ENCODE measurements around the gene REPS2.
"Not testable (repeated sequence)": the region's sequence is repeated elsewhere in the genome, so short reads cannot be mapped to it uniquely, and the experiment has no call there.

REPS2 gene

DNA sequence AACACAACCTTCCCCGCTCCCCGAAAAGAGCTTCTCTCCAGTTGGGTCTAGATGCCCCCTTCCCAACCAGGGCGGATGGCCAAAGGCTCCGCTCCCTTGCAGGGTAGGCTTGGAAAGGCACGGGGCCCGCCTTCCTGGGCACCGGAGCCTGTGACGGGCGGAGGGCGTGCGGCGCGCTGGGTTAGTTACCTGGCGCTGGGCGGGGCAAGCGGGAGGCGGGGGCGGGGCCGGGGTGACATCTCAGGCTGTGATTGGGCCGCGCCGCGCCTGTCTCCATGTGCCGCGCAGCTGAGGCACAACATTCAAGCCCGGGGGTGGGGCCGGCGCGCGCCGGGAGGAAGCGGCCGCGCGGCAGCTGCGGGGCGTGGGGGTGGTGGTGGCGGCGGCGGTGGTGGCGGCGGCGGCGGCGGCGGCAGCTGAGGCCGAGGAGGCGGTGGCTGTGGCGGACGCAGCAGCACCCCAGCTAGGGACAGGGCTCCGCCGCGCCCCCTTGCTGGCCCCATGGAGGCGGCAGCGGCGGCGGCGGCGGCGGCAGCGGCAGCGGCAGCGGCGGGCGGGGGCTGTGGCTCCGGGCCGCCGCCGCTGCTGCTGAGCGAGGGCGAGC is at the start of gene REPS2:
REPS2 (plus strand) TSS at position 298 of the 604 bp plus-strand sequence; CDS start at position 502, 204 bp downstream.
- peak; percentile 65 for DNase-seq

DNA sequence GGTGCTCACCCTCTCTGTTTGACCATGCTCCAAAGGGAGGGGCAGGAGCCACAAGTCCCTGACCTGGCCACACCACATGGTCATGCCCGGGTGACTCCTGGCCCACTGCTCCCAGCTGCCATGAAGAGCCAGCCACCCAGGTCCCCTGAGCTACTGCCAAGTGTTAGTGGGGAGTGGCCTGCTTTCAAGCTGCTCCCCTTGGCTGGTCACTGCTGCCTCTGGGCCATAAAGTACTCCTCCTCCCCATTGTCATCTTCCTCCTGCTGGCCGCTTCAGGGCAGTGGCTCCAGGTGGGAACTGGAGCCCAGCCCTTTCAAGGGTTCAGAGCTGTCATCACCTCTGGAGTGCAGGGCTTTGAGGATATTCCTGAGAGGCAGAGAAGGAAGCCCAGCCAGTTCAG is 49.0 kb upstream of the REPS2 start:
- no peak for DNase-seq

DNA sequence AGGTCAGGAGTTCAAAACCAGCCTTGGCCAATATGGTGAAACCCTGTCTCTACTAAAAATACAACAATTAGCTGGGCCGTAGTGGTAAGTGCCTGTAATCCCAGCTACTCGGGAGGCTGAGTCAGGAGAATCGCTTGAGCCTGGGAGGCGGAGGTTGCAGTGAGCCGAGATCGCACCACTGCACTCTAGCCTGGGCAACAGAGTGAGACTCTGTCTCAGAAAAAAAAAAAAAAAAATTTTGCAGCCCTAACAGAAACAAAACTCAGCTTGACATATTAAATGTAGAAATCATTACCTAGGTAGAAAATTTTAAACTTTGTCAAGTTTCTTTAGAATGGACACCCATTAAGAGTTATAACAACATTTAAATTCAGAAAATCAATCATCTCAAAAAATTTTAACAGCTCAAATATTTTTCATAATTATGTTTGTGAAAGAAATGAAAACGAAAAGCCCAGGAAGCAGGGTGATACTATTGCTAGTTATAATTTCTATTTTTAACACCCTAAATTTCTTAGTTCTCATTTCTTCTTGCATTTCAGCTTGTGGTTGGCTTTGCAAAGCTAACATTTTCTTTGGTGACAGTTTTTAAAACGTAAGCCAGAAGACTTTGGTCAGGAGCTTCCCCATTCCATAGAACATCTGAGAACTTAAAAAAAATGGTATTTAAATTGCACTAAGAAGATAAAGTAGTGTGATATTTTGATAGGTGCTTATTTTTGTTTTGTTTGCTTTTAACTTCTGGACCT is 43.0 kb upstream of the REPS2 start:
- no peak for DNase-seq

DNA sequence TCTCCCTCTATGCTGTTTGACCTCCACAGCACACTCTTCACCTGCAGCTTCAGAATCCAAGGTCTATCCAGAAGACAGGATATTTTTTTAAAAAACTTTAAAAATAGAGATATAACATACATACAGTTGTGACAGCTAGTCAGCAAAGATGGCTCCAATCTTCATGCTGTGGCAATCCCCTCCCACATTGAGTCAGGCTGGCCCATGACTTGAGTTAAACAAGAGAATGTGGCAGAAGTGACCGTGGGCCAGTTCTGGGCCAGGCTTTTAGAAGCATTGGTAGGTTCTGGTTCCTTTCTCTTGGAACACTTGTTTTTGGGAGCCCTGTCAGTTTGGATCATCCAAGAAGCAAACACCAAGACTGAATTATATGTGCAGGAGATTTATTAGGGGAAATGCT is 36.1 kb upstream of the REPS2 start:
- DNase-seq, result no peak

DNA sequence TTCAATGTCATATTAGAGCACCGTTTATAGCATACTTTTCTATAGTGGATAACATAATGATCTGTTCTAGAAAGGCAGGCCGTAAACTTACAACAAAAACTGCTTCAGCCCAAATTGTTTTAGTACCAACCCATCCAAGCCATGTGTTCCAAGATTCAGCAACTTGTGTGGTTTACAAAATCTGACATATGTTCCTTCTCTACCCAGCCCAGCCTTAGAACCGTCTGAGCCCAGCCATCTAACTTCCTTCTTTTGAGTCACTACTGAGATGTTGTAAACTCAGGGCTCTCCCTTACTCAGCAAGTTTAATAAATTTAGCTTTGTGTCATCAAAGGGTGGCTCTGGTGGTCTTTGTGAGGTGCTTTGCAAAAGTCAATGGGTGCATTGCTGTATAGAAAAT is 32.4 kb upstream of the REPS2 start:
- no peak for DNase-seq

DNA sequence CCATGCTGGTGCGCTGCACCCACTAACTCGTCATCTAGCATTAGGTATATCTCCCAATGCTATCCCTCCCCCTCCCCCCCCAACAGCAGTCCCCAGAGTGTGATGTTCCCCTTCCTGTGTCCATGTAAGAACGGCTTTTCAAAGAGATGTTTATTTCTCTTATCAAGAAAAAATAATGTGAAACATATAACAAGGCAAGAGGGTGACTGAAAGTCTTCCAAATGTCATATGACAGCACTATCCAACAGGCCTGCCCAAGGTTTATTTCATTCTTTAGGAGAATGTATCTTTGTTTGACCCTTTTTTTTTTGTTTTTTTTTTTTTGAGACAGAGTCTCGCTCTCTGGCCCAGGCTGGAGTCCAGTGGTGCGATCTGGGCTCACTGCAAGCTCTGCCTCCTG is 29.9 kb upstream of the REPS2 start:
- no peak for DNase-seq

DNA sequence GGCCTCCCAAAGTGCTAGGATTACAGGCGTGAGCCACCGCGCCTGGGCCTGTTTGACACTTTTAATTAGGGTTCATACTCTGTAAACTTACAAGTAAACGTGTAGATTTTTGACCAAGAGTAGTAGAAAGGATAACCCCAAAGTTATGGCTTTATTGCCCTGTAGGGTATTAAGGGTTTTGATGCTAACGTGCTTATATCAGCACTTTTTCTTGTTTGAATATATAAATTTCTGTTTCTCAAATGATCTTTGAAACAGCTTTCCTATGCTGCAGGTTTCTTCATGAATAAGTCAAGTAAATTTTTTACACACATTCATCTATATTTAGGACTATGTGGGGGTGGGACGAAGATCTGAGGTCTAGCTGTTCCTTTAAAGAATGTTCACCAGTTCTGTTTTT is 29.3 kb upstream of the REPS2 start:
- DNase-seq, result no peak

DNA sequence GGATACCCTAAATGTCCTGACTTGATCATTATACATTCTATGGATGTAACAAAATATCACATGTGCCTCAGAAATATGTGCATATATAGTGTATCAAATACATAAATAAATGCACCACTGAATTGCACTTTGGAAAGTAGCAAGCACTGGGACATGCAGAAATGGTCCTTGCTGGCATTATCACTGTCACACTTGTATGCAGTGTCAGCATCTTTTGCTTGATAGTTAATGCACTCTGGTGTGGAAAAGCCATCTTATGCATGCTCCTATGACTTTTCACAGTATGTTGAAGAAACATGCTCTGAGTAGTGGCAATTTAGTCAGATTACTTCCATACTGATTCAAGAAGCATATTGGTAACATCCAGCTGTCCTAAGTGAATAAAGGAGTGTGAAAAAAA is 27.5 kb upstream of the REPS2 start:
- DNase-seq, result no peak

DNA sequence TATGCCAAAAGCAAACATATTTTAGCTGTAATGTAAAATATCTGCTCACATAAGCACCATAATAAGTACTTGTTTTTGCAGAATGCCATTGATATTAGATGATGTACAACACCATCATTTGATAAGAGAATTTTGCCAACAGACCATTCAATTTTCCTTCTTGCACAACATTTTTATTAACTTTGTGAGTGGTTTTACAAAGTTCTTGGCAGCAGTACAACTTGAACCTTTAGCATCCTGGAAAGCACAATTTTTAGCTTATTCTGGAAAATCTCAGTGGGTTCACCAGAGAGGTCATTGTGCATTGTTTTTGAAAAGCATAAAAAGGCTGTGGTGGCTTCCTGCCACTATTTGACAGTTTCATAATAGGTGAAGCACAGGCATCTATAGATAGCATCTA is 26.4 kb upstream of the REPS2 start:
- no peak for DNase-seq

DNA sequence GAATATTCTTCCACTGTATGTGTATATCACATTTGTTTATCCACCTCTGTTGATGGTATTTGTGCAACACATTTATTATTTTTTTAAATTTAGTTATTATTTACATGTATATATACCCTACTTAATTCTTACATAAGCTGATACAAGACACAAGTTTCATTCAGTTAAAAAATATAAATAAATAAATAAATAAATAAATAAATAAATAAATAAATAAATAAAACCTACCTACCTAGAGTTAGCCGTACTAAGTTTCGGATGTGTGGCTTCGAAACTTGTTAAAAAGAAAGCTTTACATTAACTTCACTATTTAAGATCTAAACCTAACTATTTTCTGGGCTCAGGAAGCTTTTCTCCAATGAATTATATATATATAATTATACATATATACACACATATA is 23.3 kb upstream of the REPS2 start:
- DNase-seq, result no peak

DNA sequence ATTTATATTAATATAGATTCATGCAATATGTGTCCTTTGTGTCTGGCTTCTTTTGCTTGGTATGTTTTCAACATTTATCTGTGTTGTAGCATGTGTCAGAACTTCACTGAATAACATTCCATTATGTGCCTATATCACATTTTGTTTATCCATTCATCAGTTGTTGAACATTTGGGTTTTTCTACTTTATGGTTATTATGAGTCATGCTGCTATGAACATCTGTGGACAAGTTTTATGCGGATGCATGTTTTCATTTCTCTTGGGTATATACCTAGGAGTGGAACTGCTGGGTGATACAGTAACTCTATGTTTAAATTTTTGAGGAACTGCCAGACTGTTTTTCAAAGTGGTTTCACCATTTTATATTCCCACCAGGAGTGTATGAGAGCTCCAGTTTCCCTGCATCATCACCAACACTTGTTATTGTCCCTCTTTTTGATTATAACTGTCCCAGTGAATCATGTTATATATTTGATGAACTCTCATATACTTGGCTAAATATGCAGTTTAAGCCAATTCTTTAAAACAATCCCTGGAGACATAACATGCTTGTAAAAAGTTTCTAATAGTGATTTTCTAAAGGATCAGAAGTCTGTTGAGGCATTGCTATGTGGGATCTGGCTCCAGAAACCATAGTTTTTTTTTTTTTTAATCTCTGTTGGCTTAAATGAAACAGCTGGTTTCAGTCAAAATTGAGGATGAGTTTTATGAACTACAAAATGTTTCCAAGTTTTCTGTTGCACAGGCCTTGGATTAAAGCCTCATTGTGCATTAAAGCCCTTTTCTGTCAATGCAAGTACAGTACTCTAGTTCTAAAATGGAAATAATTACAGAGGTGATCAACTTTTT is 21.6 kb upstream of the REPS2 start:
- DNase-seq, result no peak

DNA sequence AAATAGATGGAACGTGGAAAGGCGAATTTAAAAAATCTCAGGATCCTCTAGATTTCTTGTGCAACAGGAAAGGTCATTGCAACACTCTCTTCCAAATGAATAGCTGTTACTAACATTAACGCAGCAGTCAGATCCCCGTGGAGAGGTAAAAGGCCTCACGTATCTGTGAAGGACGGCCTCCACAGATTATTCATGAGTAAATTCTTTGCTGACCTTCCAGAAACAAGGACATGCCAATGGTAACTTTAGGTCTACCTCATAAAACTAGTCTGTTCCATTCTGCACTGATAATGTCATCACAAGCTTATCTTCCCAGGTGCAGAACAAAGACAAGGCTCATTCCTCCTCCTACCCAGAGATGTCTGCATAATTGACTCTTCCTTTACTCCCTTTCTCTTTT is 16.1 kb upstream of the REPS2 start:
- DNase-seq, result no peak

DNA sequence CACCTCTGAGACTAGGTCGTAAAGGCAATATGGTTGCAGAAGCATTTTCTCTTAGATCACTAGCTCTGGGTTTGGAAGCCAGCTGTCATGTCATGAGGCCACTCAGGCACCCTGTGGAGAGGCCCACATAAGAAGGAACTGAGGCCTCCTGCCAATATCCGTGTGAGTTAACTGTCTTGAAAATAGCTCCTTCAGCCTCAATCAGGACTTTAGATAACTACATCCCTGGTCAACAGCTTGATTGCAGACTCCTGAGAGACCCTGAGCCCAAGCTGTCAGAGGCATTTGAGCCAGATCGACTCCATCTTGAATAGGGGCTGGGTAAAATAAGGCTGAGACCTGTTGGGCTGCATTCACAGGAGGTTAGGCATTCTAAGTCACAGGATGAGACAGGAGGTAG is 15.1 kb upstream of the REPS2 start:
- no peak for DNase-seq

DNA sequence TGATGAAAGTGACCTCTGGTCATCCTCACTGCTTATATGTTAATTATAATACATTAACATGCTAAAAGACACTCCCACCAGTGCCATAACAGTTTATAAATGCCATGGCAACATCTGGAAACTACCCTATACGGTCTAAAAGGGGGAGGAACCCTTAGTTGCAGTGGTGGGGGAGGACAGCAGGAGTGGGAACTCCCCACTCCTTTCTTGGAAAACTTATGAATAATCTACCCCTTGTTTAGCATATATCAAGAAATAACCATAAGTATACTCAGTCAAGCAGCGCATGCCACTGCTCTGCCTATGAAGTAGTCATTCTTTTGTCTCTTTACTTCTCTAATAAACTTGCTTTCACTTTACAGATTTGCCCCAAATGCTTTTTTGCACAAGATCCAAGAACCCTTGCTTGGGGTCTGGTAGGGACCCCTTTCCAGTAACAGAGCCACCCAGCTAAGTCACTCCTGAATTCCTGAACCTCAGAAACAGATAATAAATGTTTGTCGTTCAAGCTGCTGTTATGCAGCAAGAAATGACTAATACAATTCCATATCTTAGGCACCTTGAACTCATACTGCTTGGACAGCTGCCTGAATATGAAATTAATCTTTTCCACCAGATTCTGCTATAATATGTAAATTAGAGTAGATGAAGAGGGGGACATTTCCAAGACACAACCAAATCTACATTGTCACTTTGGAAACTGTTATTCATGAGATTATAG is 14.4 kb upstream of the REPS2 start:
- DNase-seq, result no peak

DNA sequence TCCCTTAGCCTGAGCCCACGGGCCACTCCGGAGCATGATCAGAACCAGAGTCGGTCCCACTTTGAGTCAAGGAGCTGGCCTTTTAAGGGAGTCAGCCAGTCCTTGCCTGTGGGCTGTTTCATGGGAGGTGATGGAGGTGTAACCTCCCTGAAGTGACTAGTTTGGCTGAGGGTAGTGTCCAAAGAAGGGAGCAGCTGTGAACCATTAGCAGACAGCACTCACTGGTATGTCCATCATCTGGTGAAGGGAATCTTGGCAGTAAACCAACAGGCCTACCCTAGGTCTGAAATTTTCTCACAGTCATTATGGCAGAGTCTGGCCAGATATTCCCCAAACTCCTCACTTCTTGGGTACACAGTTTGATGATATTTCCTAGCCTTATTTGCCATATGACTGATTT is 12.3 kb upstream of the REPS2 start:
- no peak for DNase-seq

DNA sequence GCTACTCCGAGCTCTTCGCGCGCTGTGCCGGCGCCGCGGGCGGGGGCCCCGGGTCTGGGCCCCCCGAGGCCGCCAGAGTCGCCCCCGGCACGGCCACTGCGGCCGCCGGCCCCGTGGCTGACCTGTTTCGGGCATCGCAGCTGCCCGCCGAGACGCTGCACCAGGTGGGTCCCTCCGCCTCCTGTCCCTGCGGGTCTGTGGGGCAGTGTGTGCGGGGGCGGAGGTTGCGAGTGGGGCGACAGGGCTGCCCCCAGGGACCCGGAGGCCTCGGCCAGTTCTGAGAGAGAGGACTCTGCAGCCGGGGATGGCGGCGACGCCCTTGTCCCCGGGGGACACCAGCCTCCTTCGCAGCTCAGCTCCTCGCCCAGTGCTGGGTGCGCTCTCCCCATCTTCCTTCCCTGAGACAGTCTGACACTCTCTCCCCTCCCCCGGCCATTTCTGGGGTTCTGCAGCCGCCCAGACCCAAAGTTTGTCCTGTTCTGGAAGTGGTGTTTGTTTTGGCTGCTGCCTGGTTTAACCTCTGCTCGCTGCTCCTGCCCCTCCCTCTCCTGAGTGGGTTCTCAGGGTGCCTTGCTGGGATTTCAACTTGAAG is 609 bp downstream of the REPS2 start:
- no peak for DNase-seq

DNA sequence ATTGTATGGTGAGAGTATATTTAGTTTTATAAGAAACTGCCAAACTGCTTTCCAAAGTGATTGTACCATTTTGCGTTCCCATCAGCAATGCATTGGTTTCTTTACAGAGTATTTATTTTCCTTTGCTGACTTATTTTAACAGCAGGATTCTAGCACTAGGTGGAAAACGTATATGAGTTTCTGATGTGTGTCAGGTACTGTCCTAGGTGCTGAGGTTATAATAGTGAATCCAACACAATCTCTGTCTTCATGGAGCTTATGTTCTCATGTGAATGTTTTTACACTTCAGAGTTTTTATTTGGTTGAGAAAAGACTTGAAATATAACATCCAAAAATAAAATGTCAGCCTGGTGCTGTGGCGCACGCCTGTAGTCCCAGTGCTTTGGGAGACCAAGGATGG is 4.0 kb downstream of the REPS2 start:
- DNase-seq, result no peak

DNA sequence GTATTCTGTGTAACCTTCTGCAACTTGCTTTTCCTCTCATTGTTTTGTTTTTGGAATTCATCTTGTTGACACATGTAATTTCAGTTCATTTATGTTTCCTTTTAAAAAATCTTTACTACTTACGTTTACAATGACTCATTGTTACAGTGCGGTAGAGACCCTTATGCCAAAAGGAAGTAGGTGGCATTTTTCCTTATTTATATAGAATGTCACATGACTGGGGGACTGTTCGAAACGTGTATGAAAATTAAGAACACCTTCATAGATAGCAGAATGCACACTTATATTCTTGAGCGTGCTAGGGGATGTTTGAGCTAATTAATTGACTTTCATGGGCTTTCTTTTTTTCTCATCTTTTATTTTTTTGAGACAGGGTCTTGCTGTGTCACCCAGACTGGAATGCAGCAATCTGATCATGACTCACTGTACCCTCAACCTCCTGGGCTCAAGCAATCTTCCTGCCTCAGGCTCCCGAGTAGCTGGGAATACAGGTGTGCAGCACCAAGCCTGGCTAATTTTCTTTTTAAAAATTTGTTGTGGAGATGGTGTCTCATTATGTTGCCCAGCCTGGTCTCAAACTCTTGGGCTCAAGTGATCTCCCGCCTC is 7.3 kb downstream of the REPS2 start:
- DNase-seq, result no peak

DNA sequence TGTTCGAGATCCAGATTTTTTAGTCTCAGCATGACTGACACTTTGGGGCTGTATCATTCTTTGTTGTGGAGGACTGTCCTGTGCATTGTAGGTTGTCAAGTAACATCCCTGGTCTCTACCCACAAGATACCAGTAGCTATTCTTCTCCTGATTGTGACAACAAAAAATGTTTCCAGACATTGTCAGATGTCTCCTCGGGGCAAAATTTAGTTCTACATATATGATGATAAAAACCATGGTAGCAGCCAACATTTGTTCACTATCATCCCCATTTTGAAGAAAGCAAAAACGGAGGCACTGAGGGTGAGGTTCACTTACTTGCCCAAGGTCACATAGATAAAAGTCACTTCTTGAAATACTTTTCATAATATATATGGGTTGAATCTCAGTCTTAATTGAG is 11.3 kb downstream of the REPS2 start:
- DNase-seq, result no peak

DNA sequence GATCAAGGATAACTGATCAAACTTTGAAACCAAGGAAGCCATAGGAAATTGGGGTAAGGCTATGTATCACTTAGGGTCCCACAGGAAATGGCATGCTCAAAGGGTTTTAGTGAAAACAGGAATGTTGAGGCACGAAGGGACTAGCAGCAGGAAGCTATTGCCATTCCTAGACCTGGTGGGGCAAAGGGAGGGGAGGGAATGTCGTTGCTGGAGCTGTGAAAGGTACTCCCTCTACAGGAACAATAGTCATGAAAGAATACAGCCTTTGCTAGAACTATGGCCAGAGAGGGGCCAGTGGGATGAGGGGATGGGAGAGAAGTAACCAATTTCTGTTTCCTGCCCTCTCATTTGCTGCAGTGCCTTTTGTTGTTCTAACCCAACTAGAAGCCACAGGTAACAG is 11.9 kb downstream of the REPS2 start:
- no peak for DNase-seq

DNA sequence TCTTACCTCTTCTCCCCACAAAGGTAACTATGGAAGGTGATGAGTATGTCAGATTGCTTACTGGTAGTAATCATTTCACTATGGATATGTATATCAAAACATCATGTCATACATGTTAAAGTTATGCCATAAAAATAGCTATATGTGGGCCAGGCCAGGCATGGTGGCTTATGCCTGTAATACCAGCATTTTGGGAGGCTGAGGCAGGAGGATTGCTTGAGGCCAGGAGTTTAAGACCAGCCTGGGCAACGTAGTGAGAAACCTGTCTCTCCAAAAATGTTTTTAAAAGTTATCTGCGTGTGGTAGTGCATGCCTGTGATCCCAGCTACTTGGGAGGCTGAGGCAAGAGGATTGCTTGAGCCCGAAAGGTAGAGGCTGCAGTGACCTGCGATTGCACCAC is 16.2 kb downstream of the REPS2 start:
- DNase-seq, result not testable (repeated sequence)

DNA sequence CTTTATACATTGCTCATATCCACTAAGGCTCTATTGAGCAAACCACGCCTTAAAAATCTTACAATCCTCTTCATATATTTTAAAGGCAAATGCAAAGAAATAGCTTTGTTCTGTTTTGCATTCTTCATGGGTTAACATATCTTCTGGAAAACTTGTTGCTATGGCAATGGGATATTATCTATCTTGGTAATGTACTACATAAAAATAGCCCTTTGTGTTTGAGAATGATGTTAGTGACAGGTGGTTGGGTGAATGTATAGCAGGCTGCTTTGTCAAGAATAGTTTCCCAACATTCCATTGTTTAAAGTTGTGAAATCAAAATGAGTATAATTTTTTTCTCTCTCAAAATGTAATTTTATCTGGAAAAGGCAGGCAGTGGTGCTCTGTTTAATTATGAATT is 16.8 kb downstream of the REPS2 start:
- DNase-seq, result no peak

DNA sequence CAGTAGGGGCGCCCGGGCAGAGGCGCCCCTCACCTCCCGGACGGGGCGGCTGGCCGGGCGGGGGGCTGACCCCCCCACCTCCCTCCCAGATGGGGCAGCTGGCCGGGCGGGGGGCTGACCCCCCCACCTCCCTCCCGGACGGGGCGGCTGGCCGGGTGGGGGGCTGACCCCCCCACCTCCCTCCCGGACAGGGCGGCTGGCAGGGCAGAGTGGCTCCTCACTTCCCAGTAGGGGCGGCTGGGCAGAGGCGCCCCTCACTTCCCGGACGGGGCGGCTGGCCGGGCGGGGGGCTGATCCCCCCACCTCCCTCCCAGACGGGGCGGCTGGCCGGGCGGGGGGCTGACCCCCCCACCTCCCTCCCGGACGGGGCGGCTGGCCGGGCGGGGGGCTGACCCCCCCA is 18.5 kb downstream of the REPS2 start:
- DNase-seq, result not testable (repeated sequence)
